Nephron progenitor cell (in vitro differentiated cells): ENCODE data around the gene CD48.

Experiments used
- DNase-seq: peaks from one replicate; pipeline ENCODE4 v3.0.0; 2021
- H3K27ac Mint-ChIP-seq: 2 replicates; pipeline ENCODE4 v1.8.0; 2021; ENCODE audit warnings: mild to moderate bottlenecking, moderate library complexity, mixed read lengths
- H3K27me3 Mint-ChIP-seq: 2 replicates; pipeline ENCODE4 v1.8.0; 2021; ENCODE audit warnings: mild to moderate bottlenecking, low read depth, mixed read lengths; ENCODE audit not compliant: poor library complexity
- H3K36me3 Mint-ChIP-seq: 2 replicates; pipeline ENCODE4 v1.8.0; 2021; ENCODE audit warnings: low read depth, mixed read lengths
- H3K4me1 Mint-ChIP-seq: 2 replicates; pipeline ENCODE4 v1.8.0; 2021; ENCODE audit warnings: mixed read lengths
- H3K4me3 Mint-ChIP-seq: 2 replicates; pipeline ENCODE4 v1.8.0; 2021; ENCODE audit warnings: mild to moderate bottlenecking, moderate library complexity, mixed read lengths
- H3K9me3 Mint-ChIP-seq: 2 replicates; pipeline ENCODE4 v1.8.0; 2021; ENCODE audit warnings: mild to moderate bottlenecking, moderate library complexity, mixed read lengths
- CTCF ChIP-seq: fragments of 200-600 bp; sonication (generic); IDR thresholded peaks from 2 replicates; pipeline ENCODE4 v1.5.0; 2021; ENCODE audit warnings: antibody characterized with exemption

CD48 gene

GRCh38 chr1:160645386-160646130, 66.1 kb downstream of the CD48 start:
- no peak overlapping the region for H3K4me3 Mint-ChIP-seq
- H3K4me1 Mint-ChIP-seq, result peaks cover 12% of the 10 kb centered on the region
- no peak for TF ChIP-seq CTCF
- H3K27ac Mint-ChIP-seq, result no peak overlapping the region
- peaks cover 18% of the 10 kb centered on the region for H3K27me3 Mint-ChIP-seq
- H3K36me3 Mint-ChIP-seq, result no peaks in the 10 kb centered on the region
- no peak for DNase-seq
- H3K9me3 Mint-ChIP-seq, result no peaks in the 10 kb centered on the region

- H3K36me3 Mint-ChIP-seq, result no peaks in the 10 kb centered on the region
- no peaks in the 10 kb centered on the region for H3K9me3 Mint-ChIP-seq
- no peak overlapping the region for H3K4me3 Mint-ChIP-seq
- TF ChIP-seq CTCF, result no peak
- H3K27me3 Mint-ChIP-seq, result peaks cover 18% of the 10 kb centered on the region
- peaks cover 12% of the 10 kb centered on the region for H3K4me1 Mint-ChIP-seq
- no peak overlapping the region for H3K27ac Mint-ChIP-seq
- no peak for DNase-seq
These were observed 67.2 kb downstream of the CD48 start for GRCh38 chr1:160644399-160644798.

GRCh38 chr1:160643138-160643537, 68.5 kb downstream of the CD48 start:
- no peak for DNase-seq
- Mint-ChIP-seq H3K4me1 (peaks cover 14% of the 10 kb centered on the region), H3K36me3 (no peaks in the 10 kb centered on the region), H3K4me3 (no peak overlapping the region), H3K9me3 (no peaks in the 10 kb centered on the region), H3K27me3 (peaks cover 18% of the 10 kb centered on the region), H3K27ac (no peak overlapping the region)
- TF ChIP-seq CTCF, result no peak

- no peaks in the 10 kb centered on the region for H3K36me3 Mint-ChIP-seq
- H3K4me1 Mint-ChIP-seq, result peaks cover 18% of the 10 kb centered on the region
- H3K9me3 Mint-ChIP-seq, result no peaks in the 10 kb centered on the region
- no peak for TF ChIP-seq CTCF
- H3K27ac Mint-ChIP-seq, result no peak overlapping the region
- no peak for DNase-seq
- no peak overlapping the region for H3K4me3 Mint-ChIP-seq
- H3K27me3 Mint-ChIP-seq, result peaks cover 16% of the 10 kb centered on the region
These were observed 69.4 kb downstream of the CD48 start for GRCh38 chr1:160642281-160642644.

- no peaks in the 10 kb centered on the region for H3K36me3 Mint-ChIP-seq
- no peak for DNase-seq
- H3K27me3 Mint-ChIP-seq, result peaks cover 12% of the 10 kb centered on the region
- no peak for TF ChIP-seq CTCF
- H3K27ac Mint-ChIP-seq, result no peak overlapping the region
- H3K4me1 Mint-ChIP-seq, result peaks cover 16% of the 10 kb centered on the region
- H3K9me3 Mint-ChIP-seq, result no peaks in the 10 kb centered on the region
- no peak overlapping the region for H3K4me3 Mint-ChIP-seq
These were observed 70.0 kb downstream of the CD48 start for GRCh38 chr1:160641323-160642280.
